Lower leg skin (tissue), 3 donors: ENCODE measurements around the gene METTL15.

Experiments used
- POLR2A ChIP-seq, 2 donors: fragments of 450-650 bp; IDR thresholded peaks; one replicate each; pipeline ENCODE4 v1.6.1; 2016 to 2017; ENCODE audit warnings: antibody characterized with exemption in 2 of 2, mild to moderate bottlenecking in 1 of 2, moderate library complexity in 1 of 2
- TF ChIP-seq, protein P1 (sequence below), 3 donors: fragments of 450-650 bp; IDR thresholded peaks; one replicate each; pipeline ENCODE4 v1.5.1; 2016; ENCODE audit warnings: antibody characterized with exemption in 3 of 3, mild to moderate bottlenecking in 3 of 3, moderate library complexity in 2 of 3

DNA sequence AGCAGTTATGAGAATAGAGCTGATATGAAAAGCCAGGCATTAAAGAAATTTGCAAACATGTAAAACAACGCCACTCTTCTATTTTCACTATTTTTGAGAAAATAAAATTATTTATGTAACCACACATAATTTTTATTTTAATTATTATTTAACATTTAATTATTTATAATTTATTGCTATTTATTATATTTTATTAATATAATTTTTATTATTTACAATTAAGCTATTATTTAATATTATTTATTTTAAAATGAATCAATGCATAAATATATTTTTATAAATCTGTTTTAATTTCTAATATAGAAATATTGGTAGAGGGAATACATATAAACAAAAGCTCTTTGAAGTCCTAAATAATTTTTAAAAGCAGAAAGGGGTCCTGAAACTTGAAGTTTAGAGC is 36.9 kb upstream of the METTL15 start:
- TF ChIP-seq POLR2A (IDR thresholded peaks at IDR 0.05), result no peak
- TF ChIP-seq, protein P1, sequence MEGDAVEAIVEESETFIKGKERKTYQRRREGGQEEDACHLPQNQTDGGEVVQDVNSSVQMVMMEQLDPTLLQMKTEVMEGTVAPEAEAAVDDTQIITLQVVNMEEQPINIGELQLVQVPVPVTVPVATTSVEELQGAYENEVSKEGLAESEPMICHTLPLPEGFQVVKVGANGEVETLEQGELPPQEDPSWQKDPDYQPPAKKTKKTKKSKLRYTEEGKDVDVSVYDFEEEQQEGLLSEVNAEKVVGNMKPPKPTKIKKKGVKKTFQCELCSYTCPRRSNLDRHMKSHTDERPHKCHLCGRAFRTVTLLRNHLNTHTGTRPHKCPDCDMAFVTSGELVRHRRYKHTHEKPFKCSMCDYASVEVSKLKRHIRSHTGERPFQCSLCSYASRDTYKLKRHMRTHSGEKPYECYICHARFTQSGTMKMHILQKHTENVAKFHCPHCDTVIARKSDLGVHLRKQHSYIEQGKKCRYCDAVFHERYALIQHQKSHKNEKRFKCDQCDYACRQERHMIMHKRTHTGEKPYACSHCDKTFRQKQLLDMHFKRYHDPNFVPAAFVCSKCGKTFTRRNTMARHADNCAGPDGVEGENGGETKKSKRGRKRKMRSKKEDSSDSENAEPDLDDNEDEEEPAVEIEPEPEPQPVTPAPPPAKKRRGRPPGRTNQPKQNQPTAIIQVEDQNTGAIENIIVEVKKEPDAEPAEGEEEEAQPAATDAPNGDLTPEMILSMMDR (IDR thresholded peaks at IDR 0.05), result no peak
